ENCODE measurements around the gene PRAC1.

PRAC1 gene

DNA sequence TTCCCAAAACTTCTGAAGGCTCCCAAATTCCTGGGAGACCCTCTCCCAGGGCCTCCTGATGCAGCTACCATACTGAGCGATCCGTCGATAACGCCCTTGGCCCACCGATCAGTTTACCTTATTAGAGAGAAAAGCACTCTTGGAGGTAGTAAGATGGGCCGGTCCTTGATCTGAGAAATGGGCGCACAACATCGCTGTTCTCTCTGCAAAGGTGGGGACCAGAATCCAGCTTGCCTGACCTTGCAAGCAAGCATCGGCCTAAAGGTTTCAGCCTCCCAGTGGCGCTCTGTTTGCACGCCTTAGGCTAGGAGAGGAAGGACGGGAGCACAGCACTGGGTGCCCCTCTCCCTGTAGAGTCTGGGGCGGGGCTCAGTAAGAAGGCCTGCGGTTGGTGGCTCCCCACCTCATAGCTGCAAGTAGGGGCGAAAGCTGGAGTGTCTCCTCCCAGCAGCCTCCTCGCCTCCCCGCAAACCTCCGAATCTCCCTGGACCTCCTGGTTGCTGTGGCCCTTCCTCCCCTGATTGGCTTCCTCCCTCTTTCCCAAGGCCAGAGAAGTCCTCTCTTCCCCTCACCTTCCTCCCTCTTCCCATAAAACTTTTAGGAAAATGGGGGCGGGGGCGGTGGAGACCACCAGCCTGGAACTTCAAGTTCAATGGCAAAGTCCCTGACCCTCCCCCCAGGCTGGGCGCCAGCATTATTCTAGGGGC lies at the start of gene PRAC1:
TSS of gene PRAC1 (minus strand) at position 318 of the 707 bp plus-strand sequence. CDS start at position 192, 126 bp downstream.
- no peak within 1 kb of the TSS; the same call in 1 of the 2 replicates for H3K4me3 ChIP-seq (ENCODE audit: low read length)

DNA sequence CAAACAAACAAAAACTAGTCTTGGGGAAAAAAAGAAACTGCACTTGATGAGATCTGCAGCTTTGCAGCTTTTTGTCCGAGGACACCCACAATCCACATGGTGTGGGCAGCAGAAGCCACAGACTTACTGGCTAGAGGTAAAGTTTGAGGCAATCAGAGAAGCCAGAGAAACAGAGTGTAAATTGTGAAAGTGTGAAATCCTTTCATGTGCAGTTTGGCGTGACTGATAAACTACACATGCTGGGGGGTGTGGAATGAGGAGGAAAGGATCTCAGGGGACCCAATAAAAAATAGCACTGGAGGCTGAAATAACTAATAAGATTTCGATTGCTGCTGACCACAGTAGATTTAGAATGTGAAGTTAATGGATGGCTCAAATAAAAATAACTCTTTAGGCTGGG lies 48.6 kb upstream of the PRAC1 start:
- no peak for TF ChIP-seq ZNF274 (IDR thresholded peaks at IDR 0.05; ENCODE audit: low read depth, low read length)
- no peak overlapping the region for H3K4me3 ChIP-seq (ENCODE audit: low read length)

More for the DNA sequence above, at the start of gene PRAC1:
- no peak for TF ChIP-seq ZNF274 (IDR thresholded peaks at IDR 0.05; ENCODE audit: low read depth, low read length)

- no peak for TF ChIP-seq ZNF274 (IDR thresholded peaks at IDR 0.05; ENCODE audit: low read depth, low read length)
- no peak overlapping the region for H3K4me3 ChIP-seq (ENCODE audit: low read length)
Measured at GRCh38 chr17:48769009-48769675, 46.8 kb upstream of the PRAC1 start.

DNA sequence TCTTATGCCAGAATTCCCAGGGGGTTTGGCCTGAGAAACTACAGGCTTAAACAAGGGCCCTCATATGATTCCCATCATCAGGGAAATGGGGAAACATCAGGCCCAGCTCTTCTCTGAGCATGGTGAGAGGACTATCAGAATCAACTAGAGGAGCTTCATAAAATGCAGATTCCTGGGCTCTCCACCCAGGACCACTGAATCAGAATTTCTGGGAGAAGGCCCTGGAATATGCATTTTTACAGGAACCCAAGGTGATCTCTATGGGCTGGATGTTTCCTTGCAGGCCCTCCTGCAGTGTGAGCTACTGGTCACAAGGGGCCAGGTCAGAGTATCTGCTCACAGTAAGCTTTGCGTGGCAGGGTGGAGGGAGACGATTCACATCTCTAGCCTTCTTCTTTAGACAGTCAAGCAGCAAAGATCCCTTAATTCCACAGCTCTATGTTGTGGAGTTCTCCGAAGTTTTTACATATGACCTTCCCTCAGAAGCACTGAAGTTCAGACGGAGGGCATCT lies 45.0 kb upstream of the PRAC1 start:
- TF ChIP-seq ZNF274 (IDR thresholded peaks at IDR 0.05; ENCODE audit: low read depth, low read length): no peak
- no peak overlapping the region for H3K4me3 ChIP-seq (ENCODE audit: low read length)

DNA sequence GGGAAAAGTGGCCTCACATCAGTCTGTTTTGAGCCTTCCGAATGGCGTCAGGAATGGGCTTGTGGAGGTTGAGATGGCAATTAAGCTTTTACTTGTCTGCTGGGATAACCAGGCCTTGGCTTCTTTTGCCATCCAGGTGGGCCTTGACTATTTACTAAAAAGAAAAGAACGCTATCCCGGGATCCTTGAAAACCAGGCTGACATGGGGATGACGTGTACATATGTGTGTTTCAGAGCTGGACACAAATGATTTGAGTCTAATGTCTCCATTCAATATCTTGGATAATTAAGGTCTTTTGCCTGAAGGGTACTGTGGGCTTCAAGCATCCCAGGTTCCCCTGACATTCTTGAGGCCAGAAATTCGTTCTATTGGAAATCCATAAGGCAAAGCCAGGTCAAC lies 38.8 kb upstream of the PRAC1 start:
- no peak overlapping the region for H3K4me3 ChIP-seq (ENCODE audit: low read length)
- no peak for TF ChIP-seq ZNF274 (IDR thresholded peaks at IDR 0.05; ENCODE audit: low read depth, low read length)

DNA sequence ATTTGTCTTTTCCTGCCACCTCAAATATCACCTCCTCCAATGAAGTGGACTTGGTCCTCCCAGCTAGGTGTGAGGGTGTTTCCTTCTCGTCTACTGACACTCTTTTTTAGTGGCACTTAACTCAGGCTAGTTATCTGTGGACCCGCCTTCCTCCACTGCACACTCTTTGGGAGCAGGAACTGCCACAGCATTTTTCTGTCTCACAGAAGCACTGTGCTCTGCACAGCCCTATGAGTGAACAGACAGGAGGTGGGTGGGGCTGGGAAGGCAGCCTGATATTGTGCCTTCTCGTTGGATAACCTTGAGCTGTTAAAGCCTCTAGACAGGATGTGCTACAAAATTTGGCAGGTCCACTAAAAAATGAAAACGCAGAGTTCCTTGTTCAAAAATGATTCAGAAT lies 38.1 kb upstream of the PRAC1 start:
- TF ChIP-seq ZNF274 (IDR thresholded peaks at IDR 0.05; ENCODE audit: low read depth, low read length): no peak

DNA sequence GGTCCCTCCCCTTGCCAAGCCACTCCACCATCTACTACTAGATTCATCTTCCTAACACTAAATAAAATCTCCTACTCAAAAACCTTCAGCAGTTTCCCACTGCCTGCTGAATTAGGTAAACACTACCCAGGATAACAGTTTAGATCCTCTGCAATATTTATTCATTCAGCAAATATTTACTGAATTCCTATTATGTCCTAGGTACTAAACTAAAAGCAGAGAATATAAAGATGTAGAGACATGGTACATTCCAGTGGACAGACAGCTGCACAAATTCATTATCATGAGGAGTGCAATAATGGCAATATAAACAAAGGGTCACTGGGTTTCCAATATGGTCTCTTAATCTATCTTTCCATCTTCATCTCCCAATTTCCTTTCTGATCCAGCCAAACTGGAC lies 37.0 kb upstream of the PRAC1 start:
- TF ChIP-seq ZNF274 (IDR thresholded peaks at IDR 0.05; ENCODE audit: low read depth, low read length): no peak
- H3K4me3 ChIP-seq (ENCODE audit: low read length): no peak overlapping the region

More for the DNA sequence above, 38.1 kb upstream of the PRAC1 start:
- H3K4me3 ChIP-seq (ENCODE audit: low read length): no peak overlapping the region

GRCh38 chr17:48757524-48757961 lies 35.2 kb upstream of the PRAC1 start:
- H3K4me3 ChIP-seq (ENCODE audit: low read length): no peak overlapping the region
- no peak for TF ChIP-seq ZNF274 (IDR thresholded peaks at IDR 0.05; ENCODE audit: low read depth, low read length)

- no peak for TF ChIP-seq ZNF274 (IDR thresholded peaks at IDR 0.05; ENCODE audit: low read depth, low read length)
- no peak overlapping the region for H3K4me3 ChIP-seq (ENCODE audit: low read length)
Measured at GRCh38 chr17:48756830-48757251, 34.5 kb upstream of the PRAC1 start.

DNA sequence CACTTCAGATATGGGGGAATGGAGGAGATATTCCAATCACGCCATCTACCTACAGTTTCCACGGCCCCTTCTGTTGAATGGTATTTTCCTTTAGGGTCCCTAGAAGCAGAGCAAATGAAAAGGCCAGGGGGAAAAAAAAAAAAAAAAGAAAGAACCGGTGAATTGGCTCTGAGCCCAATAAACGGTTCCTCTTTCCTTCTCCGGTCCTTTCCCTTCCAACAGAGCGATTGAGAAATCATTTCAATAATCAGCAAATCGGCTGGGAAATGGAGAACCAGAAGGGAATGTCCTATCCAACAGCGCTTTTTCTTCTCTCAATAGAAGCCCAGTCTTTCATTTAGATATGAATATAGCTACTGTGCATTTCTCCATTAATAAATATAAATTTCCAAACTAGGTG lies 33.0 kb upstream of the PRAC1 start:
- no peak overlapping the region for H3K4me3 ChIP-seq (ENCODE audit: low read length)
- TF ChIP-seq ZNF274 (IDR thresholded peaks at IDR 0.05; ENCODE audit: low read depth, low read length): no peak

DNA sequence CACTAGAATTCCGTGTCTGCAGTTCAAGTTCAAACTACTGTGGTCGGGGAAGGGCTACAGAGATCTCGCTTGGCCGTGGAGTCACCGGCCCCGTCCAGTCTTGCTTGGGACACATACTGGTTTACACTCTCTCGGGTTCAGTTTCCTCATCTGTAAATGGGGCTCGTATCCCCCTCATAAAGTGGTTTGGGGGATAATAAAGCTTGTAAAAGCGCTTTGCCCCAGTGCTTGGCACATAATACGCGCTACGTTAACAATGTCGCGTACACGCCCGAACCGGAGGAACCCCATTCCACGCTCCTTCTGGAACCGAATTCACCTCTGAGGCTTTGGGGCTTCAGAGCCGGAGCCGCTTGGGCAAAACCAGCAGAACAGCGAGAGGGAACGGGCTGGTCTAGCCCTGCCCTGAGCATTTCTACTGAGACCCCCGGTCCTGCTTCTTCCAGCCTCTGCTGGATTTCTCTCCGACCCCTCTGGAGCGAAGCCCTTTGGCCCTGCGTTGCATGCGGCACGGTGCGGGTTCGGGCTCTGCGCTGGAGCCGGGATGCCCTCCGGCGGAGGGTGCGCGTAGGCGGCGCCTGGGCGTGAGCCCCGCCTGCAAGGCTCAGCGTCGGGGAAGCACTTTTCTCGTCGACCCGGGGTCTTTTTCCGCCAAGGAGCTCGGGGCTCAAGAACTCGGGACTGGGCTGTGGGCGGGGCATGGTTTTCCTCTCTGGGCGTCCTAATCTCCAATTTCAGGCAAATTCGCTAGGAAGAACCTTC lies 32.4 kb upstream of the PRAC1 start:
- H3K4me3 ChIP-seq (ENCODE audit: low read length): no peak overlapping the region
- TF ChIP-seq ZNF274 (IDR thresholded peaks at IDR 0.05; ENCODE audit: low read depth, low read length): no peak

DNA sequence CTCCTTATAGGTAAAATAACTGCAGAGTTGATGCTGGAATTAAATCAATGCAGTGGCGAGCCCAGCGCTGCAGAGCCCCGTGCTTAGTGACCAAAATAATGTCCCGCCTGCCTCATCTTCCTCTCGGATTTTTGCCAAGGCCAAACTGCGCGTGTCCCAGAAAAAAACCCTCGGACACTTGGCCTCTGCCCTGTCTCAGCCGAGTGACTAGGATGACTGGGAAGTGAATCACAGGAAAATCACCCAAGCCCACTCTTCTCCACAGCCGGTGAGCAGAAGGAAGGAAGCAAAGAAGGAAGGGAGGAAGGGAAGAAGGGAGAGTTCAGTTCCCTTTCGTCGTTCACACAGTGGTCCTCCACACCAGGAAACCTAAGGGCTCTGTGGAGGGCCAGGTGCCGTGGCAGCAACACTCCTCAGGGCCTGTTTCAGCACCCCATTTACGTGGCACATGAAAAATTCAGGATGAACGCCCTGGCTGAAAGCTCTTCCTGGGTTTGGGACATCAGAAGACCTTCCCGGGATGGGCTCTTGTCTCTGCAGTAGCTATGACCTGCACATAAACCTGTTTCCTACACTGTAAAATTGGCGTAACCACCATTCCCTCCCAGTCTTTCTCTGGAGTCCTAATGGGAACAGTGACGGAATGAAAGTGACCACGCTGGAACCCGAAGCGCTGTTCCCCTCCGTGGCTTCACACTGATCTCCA lies 31.6 kb upstream of the PRAC1 start:
- no peak overlapping the region for H3K4me3 ChIP-seq (ENCODE audit: low read length)
- no peak for TF ChIP-seq ZNF274 (IDR thresholded peaks at IDR 0.05; ENCODE audit: low read depth, low read length)

GRCh38 chr17:48752399-48753288 lies 30.3 kb upstream of the PRAC1 start:
- TF ChIP-seq ZNF274 (IDR thresholded peaks at IDR 0.05; ENCODE audit: low read depth, low read length): no peak
- H3K4me3 ChIP-seq (ENCODE audit: low read length): no peak overlapping the region
